Stimulated activated CD8-positive, alpha-beta memory T cell treated with anti-CD3 and anti-CD28 coated beads, Interleukin-15, amount 100 ng/mL, for 4 hours (primary cell): Measurements from ENCODE around the gene STEAP1.
"Not testable (repeated sequence)": the region's sequence is repeated elsewhere in the genome, so short reads cannot be mapped to it uniquely, and the experiment has no call there.

ENCODE experiments used
- DNase-seq, 2 donors: peaks; one replicate each; pipeline ENCODE4 v3.0.0-alpha.2; 2020; ENCODE audit warnings: low read depth in 2 of 2

The STEAP1 gene

GRCh38 chr7:90173127-90173844, 19.0 kb downstream of the STEAP1 start:
- DNase-seq, result no peak

DNA sequence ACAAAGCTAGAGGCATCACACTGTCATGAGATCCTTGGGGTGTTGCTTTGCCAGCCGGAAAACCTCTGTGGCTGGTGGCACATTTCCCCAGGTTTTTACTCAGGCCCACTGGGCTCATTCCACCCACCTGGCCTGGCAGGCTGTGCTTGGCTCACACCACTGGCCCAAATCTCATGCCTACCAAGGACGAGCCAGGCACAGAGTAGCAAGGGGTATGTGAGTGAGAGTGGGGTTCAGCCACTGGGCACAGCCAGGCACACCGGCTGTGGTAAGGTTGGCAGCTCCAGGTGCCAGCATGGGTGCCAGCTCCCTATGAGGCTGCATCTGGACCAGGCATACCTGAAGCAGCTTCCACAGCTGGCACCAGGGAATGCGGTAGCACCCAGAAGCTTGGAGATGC, 21.4 kb downstream of the STEAP1 start:
- DNase-seq, result no peak

GRCh38 chr7:90176195-90176594, 21.9 kb downstream of the STEAP1 start:
- no peak for DNase-seq

- DNase-seq, result no peak
Measured at GRCh38 chr7:90178166-90178565, 23.9 kb downstream of the STEAP1 start.

- no peak for DNase-seq
Measured at GRCh38 chr7:90178679-90179278, 24.5 kb downstream of the STEAP1 start.

DNA sequence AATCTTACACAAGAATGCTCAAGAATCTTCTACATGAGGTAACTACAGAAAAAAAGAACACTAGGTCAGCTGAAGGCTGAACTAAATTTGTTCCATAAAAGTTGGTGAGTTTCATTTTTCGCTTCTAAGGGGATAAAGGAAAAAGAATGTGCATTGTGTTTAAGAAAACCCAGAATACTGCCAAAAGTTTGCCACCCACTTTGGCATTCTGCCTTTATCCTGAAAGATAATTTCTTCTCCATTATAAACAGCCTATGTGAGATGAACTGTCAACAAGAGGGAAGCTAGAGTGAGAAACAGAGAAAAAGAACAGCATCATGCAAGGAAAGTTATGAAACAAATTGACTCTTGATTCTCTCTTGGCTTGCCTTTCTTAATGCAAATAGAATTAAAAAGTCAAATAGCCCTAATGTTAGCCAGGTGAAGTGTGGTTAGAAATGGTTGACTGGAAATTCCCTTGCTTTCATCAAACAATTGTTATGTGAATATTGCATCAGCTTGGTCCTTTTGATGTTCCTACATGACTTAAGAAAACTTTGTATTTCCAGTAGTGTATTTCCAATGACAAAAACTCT, 25.8 kb downstream of the STEAP1 start:
- DNase-seq, result no peak

DNA sequence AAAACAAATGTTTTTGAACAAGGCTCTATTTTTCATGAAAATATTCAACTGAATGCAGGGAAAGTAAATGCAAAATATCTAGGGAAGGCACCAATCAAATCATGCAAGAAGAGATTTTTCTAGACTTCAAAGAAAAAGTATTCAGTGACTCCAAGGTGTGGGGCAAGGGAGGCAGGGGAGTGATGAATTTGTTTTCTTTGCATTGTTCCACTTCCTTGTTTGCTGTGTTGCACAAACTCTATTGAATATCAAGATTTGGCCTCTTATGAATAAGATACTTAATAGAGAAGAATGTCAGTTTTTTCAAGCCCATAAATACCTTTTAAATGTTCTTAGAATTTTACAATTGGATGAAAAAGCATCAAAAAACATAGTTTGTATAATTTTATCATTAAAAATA, 26.4 kb downstream of the STEAP1 start:
- DNase-seq, result no peak

GRCh38 chr7:90181485-90181884, 27.2 kb downstream of the STEAP1 start:
- DNase-seq, result no peak

GRCh38 chr7:90186290-90186689, 32.0 kb downstream of the STEAP1 start:
- not testable (repeated sequence) for DNase-seq

DNA sequence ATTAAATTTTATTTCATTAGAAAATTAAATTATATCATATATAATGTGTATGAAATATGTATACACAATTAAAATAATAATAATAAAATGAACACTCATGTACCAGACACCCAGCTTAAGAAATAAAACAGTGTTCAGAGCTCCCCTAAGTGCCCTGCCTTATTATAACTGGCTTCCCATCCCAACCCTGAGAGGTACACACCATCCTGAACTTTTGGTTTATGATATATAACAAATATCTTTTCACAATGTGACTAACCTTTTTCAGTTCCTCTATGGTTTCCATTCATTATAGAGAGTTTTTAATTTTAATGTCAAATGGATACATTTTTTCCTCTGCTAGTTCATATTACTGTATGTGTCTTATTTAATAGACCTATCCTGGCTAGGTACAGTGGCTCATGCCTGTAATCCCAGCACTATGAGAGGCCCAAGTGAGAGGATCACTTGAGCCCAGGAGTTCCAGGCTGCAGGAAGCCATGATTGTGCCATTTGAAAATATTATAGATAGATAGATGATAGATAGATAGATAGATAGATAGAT, 33.3 kb downstream of the STEAP1 start:
- DNase-seq, result no peak

- no peak for DNase-seq
Measured at GRCh38 chr7:90188281-90188680, 34.0 kb downstream of the STEAP1 start.

DNA sequence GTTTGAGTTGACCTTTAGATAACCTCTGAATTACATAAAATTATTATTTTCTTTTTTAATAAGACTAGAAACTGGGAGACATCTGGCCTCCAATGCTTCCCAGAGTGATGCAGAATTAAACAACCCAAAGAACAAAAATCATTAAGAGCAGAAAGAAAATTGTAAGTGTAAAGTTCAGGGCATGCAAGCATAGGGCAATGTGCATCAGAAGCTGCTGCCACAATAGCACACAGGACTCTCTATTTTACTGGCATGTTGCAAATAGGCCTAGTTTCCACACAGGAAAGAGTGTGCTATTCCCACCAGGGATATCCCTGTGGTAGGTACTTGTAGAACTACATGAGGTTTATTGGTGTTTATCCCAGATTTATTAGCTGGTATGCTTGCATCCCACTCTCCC, 36.7 kb downstream of the STEAP1 start:
- no peak for DNase-seq

DNA sequence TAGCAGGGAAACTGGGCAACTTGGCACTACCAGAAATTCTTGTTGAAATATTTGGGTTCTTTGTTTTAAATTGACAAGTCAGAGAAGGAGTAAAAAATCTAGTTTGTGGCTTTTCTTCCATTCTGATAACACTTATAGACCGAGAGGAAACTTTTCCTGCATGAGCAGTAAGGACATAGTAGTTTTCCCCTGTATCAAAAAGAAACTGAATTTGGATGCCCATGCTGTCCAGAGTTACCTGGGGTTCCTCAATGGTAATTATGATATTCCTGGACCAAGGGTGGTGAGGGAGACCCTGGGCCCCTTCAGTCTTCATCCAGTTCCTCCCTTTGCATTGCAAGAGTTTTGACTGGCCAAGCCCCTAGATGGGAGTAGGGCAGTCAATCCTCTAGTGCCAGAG, 37.4 kb downstream of the STEAP1 start:
- DNase-seq, result no peak

GRCh38 chr7:90192876-90193750, 38.8 kb downstream of the STEAP1 start:
- DNase-seq, result no peak

DNA sequence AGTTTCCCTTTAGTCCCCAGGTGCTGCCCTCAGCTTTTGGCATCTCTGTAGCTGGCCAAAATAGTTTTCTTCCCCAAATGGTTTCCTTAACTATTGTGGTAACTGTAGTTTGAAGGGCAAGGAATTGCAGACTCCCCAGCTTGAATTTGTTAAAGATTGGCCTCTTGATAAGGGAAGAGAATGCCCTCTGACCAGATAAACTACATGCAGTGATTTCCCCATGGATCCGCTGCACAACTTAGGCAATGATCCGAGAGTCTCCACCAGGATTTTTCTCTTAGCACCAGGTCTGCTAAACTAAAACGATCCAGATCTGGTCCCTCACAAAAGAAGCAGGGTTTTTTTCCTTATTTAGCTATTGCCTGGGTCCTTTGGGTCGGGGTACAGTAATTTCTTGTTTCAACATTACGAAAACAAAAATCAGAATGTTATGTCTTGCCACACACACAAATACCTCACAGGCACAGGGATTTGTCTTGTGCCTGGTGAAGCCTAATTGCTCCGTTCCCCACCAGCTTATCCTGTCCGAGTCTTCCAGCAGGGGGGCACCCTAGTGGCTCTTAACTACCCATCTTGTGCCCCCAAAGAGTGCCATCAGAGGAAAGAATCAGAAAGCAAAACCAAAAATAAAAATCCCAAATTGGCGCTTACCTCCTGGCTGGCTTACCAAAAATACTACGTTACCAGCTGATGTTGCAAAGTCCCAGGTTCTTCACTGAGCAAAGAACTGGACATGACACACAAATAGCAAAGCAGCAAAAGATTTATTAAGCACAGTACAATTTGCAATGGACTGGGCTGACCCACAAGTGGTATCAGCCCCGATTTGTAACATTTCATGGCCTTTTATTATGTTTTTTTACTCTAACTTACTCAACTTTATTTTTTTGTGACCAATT, 40.9 kb downstream of the STEAP1 start:
- DNase-seq, result no peak

- no peak for DNase-seq
Measured at GRCh38 chr7:90201500-90202195, 47.4 kb downstream of the STEAP1 start.

GRCh38 chr7:90207956-90208355, 53.7 kb downstream of the STEAP1 start:
- no peak for DNase-seq

DNA sequence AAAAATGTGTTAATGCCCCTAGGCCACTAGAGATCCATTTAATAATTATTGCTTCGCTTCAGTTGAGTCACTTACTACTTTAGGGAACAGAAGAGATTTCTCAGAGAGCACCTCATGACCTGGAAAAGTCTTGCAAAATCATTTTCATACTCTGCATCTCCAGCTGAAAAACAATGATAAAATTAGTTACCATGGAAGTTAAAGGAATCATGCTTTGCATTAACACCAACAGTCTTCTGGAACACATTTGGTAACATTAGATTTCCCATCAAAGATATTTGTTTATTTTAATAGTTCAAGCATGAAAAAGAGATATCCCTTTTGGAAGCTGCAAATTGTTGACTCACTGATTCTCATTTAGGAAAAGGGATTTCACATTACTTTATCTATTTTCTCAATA, 55.5 kb downstream of the STEAP1 start:
- DNase-seq, result no peak

GRCh38 chr7:90210475-90210874, 56.2 kb downstream of the STEAP1 start:
- DNase-seq, result no peak

- DNase-seq, result no peak
Measured at GRCh38 chr7:90210981-90211380, 56.7 kb downstream of the STEAP1 start.
